ENCODE measurements around the gene TMEM187.

The TMEM187 gene

DNA sequence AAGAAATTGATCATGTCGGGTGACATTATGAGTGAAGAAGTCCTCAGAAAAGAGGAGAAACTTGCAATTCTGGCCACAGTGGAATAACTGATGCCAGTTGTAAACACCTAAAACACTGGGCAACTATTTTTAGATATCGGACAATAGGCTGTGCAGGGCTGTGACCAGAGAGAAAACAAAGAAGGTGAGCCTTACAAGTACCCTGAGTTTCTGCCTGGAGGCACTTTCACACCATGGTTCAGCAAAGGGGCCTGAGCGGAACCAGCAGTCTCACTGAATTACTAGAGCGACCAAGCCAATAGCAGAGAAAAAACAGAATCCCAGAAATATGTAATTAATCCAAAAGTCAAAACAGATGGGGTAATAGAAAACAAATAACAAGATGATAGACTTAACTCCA lies 36.0 kb downstream of the TMEM187 start:
- Mint-ChIP-seq H3K4me3 (no peak overlapping the region), H3K4me1 (peaks cover 12% of the 10 kb centered on the region), H3K27ac (no peak overlapping the region), H3K27me3 (ENCODE audit: low read depth) (no peaks in the 10 kb centered on the region), H3K9me3 (peaks cover 11% of the 10 kb centered on the region), H3K36me3 (ENCODE audit: low read depth) (peaks cover 13% of the 10 kb centered on the region)
- TF ChIP-seq, protein P1, sequence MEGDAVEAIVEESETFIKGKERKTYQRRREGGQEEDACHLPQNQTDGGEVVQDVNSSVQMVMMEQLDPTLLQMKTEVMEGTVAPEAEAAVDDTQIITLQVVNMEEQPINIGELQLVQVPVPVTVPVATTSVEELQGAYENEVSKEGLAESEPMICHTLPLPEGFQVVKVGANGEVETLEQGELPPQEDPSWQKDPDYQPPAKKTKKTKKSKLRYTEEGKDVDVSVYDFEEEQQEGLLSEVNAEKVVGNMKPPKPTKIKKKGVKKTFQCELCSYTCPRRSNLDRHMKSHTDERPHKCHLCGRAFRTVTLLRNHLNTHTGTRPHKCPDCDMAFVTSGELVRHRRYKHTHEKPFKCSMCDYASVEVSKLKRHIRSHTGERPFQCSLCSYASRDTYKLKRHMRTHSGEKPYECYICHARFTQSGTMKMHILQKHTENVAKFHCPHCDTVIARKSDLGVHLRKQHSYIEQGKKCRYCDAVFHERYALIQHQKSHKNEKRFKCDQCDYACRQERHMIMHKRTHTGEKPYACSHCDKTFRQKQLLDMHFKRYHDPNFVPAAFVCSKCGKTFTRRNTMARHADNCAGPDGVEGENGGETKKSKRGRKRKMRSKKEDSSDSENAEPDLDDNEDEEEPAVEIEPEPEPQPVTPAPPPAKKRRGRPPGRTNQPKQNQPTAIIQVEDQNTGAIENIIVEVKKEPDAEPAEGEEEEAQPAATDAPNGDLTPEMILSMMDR (IDR thresholded peaks at IDR 0.05; ENCODE audit: unreplicated experiment in 3 of 3), result no peak

DNA sequence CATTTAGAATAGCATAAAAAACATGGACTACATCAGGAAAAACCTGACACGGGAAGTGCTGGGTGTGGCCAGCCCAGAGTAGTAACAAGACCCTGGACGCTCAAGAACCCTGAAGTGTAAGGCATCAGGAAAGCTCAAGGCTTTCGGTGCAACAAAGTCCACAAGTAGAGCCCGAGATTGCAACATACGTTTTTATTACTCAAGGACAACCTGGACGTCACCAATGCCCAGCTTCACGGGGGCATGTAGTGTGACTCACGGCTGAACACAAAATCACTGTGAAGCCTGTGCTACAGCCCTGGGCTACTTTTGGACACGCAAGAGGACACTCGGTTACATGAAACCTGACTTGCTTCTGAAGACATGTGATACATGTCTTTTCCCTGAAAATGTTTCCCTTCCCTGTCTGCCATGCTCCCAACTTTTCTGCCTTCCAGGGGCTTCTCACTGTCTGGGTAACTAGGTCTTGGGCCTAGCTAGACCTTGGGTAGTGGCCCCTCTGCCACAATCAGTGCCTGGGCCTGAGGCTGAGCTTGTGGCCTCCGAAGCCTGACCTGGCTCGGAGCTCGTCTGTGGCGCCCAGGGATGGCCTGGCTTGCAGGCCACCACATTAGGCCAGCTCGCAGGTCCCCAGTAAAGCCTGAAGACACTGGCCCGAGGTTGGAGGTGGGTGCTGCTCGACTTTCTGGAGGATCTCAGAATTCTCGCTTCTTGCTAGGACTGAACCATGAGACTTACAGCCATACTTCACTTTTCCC lies 38.0 kb downstream of the TMEM187 start:
- Mint-ChIP-seq H3K4me1 (peaks cover 5% of the 10 kb centered on the region), H3K36me3 (ENCODE audit: low read depth) (peaks cover 19% of the 10 kb centered on the region), H3K9me3 (peaks cover 6% of the 10 kb centered on the region), H3K27me3 (ENCODE audit: low read depth) (no peaks in the 10 kb centered on the region), H3K4me3 (no peak overlapping the region), H3K27ac (no peak overlapping the region)
- TF ChIP-seq, protein P1 (IDR thresholded peaks at IDR 0.05; ENCODE audit: unreplicated experiment in 3 of 3), result no peak

DNA sequence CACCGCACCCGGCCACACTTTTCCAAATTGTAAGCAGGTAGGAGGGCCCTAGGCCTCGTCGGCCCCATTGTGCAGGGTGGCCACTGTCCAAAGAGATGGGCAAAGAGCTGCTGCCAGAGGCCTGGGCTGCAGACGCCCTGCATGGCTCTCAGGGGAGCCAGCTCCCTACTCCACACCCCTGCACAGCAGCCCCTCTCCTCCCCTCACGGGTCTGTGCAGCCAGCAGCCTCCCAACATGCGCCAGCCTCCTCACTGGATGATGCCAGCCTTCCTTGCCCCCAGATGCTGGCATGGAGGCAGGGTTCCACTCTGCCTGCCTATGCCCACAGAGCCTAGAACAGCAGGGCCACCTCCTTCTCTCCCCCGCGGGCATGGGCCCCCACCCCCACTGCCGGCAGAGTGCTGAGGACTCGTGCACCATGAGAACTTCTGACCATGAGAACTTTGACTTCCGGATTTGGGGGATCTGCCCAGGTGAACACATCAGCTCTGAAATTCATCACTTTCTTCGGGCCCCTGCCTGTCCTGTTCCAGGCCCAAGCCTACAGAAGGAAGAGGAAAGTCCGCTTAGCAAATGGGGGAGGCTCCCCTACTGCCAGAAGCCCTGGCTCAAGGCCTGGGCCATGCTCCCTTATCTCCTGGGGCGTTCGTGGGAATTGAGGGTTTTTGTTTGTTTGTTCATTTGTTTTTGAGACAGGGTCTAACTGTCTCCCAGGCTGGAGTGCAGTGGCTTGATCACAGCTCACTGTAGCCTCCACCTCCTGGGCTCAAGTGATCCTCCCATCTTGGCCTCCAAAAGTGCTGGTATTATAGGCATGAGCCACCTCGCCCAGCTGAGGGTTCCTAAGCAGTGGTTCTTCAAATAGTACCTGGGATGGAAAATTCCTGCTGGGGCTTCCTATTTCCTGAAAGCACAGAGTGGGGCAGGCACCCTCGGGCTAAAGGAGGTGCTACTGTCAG lies 39.1 kb downstream of the TMEM187 start:
- TF ChIP-seq, protein P1 (IDR thresholded peaks at IDR 0.05; ENCODE audit: unreplicated experiment in 3 of 3), result no peak
- Mint-ChIP-seq H3K9me3 (peaks cover 6% of the 10 kb centered on the region), H3K27me3 (ENCODE audit: low read depth) (no peaks in the 10 kb centered on the region), H3K4me1 (peaks cover 5% of the 10 kb centered on the region), H3K36me3 (ENCODE audit: low read depth) (peaks cover 18% of the 10 kb centered on the region), H3K4me3 (no peak overlapping the region), H3K27ac (no peak overlapping the region)

DNA sequence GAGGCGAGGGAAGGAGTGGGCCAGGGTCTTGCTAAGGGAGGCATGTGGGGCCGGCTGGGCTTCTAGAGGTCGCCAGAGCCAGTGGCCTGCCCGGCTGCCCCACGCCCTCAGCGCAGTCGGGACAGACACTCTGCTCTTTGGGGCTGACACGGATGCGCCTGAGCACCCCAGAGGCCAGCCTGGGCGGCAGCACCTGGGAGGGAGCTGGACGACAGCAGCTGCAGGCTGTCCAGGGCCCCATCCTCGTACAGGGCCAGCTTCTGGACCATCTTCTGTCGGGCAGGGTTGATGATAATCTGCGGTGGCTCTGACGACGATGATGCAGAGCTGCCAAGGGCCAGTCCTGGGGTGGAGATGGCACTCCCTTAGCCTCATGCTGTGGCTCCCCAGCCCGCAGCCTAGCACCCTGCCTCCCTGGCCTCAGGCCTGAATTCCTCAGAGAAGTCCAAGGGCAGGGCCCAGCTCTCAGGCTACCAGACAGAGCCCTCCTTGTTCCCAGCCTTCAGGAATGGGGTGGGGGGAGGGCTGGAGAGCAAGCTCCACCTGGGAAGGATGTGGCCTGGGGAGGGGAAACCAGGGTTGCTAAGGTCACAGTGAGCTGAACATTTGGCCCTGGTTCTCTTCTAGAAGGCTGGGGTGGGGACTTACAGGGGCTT lies 39.9 kb downstream of the TMEM187 start:
- H3K27ac Mint-ChIP-seq, result no peak overlapping the region
- peaks cover 17% of the 10 kb centered on the region for H3K36me3 Mint-ChIP-seq (ENCODE audit: low read depth)
- TF ChIP-seq, protein P1 (IDR thresholded peaks at IDR 0.05; ENCODE audit: unreplicated experiment in 3 of 3), result no peak
- peaks cover 6% of the 10 kb centered on the region for H3K9me3 Mint-ChIP-seq
- no peaks in the 10 kb centered on the region for H3K27me3 Mint-ChIP-seq (ENCODE audit: low read depth)
- no peak overlapping the region for H3K4me3 Mint-ChIP-seq
- peaks cover 5% of the 10 kb centered on the region for H3K4me1 Mint-ChIP-seq

DNA sequence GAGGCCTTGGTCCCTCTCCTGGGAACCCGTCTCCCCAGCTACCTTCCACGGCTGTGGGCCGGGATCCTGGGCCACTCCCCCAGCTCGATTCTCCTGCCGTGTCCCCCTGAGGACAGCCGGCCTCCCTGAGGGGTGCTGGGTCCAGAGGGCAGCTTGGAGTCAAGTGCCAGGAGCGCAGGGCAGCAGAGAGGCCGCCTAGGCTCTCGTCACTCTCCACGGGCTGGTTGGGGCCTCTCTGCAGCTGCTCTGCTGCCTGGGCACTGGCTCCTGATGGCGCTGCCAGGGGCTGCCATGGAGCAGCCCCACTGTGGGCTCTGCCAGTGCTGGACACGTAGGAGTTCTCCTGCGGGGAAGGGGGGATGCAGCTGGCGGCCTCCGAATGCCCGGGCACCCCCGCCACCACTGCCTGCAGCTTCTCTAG lies 40.5 kb downstream of the TMEM187 start:
- H3K9me3 Mint-ChIP-seq, result peaks cover 6% of the 10 kb centered on the region
- H3K27ac Mint-ChIP-seq, result no peak overlapping the region

More for the DNA sequence above, 40.5 kb downstream of the TMEM187 start:
- Mint-ChIP-seq H3K36me3 (ENCODE audit: low read depth) (peaks cover 13% of the 10 kb centered on the region), H3K4me3 (no peak overlapping the region), H3K4me1 (no peaks in the 10 kb centered on the region), H3K27me3 (ENCODE audit: low read depth) (no peaks in the 10 kb centered on the region)
- TF ChIP-seq, protein P1 (IDR thresholded peaks at IDR 0.05; ENCODE audit: unreplicated experiment in 3 of 3), result no peak
